Measurements from ENCODE around the gene MDN1.

Gene MDN1

GRCh38 chr6:89693207-89693606 lies 126.4 kb downstream of the MDN1 start:
- DNase-seq (ENCODE audit: low read depth): peak; percentile 20

GRCh38 chr6:89692256-89692655 lies 127.3 kb downstream of the MDN1 start:
- no peak for DNase-seq (ENCODE audit: low read depth)

- no peak for DNase-seq (ENCODE audit: low read depth)
Measured at GRCh38 chr6:89690944-89691324, 128.7 kb downstream of the MDN1 start.

GRCh38 chr6:89689732-89690131 lies 129.9 kb downstream of the MDN1 start:
- no peak for DNase-seq (ENCODE audit: low read depth)

- DNase-seq (ENCODE audit: low read depth): no peak
Measured at GRCh38 chr6:89688328-89688727, 131.3 kb downstream of the MDN1 start.

GRCh38 chr6:89685311-89685710 lies 134.3 kb downstream of the MDN1 start:
- DNase-seq (ENCODE audit: low read depth): no peak

GRCh38 chr6:89682991-89683390 lies 136.6 kb downstream of the MDN1 start:
- DNase-seq (ENCODE audit: low read depth): no peak

- no peak for DNase-seq (ENCODE audit: low read depth)
Measured at GRCh38 chr6:89681983-89682564, 137.5 kb downstream of the MDN1 start.

GRCh38 chr6:89680551-89680950 lies 139.0 kb downstream of the MDN1 start:
- DNase-seq (ENCODE audit: low read depth): no peak

GRCh38 chr6:89680150-89680549 lies 139.4 kb downstream of the MDN1 start:
- no peak for DNase-seq (ENCODE audit: low read depth)

- DNase-seq (ENCODE audit: low read depth): no peak
Measured at GRCh38 chr6:89679215-89680120, 140.1 kb downstream of the MDN1 start.

- no peak for DNase-seq (ENCODE audit: low read depth)
Measured at GRCh38 chr6:89678531-89678930, 141.1 kb downstream of the MDN1 start.

- no peak for DNase-seq (ENCODE audit: low read depth)
Measured at GRCh38 chr6:89675949-89676748, 143.4 kb downstream of the MDN1 start.

GRCh38 chr6:89670935-89671565 lies 148.5 kb downstream of the MDN1 start:
- DNase-seq (ENCODE audit: low read depth): no peak

- DNase-seq (ENCODE audit: low read depth): no peak
Measured at GRCh38 chr6:89669002-89669401, 150.6 kb downstream of the MDN1 start.

- DNase-seq (ENCODE audit: low read depth): no peak
Measured at GRCh38 chr6:89667872-89668556, 151.6 kb downstream of the MDN1 start.

- DNase-seq (ENCODE audit: low read depth): no peak
Measured at GRCh38 chr6:89662659-89663223, 156.9 kb downstream of the MDN1 start.

GRCh38 chr6:89661559-89661958 lies 158.0 kb downstream of the MDN1 start:
- DNase-seq (ENCODE audit: low read depth): no peak

- no peak for DNase-seq (ENCODE audit: low read depth)
Measured at GRCh38 chr6:89660981-89661380, 158.6 kb downstream of the MDN1 start.

- DNase-seq (ENCODE audit: low read depth): no peak
Measured at GRCh38 chr6:89657445-89658158, 162.0 kb downstream of the MDN1 start.

- peak; percentile 78 for DNase-seq (ENCODE audit: low read depth)
Measured at GRCh38 chr6:89655122-89655521, 164.5 kb downstream of the MDN1 start.
